RPMI7951 (cell line): ENCODE results near the gene SAMD9L. TPM values are rescaled to one million over a fixed set of nuclear protein-coding genes. Genes with fewer than 3 reads are reported as not detected.
A peak's percentile ranks its signal among the peaks of the same experiment; 100 is the strongest.

Experiments used
- DNase-seq: peaks from one replicate; pipeline ENCODE4 v3.0.0-alpha.2; 2012; ENCODE audit warnings: low read depth
- total RNA-seq: library from RNA; depleted of rRNA; stranded (reverse); fragments of >200 nt; shearing (Covaris generic); gene quantifications from 2 replicates; pipeline ENCODE4 v1.2.3, GENCODE V29; 2014; rRNA removed

Gene SAMD9L
- total RNA-seq, result 25.9 and 33.9 TPM in 2 replicates

- DNase-seq, result peak; percentile 43
Observed at GRCh38 chr7:93148144-93148543, at the start of gene SAMD9L. SAMD9L (minus strand) TSS chr7:93148385; CDS start chr7:93135971, 12,414 bp downstream.

GRCh38 chr7:93196336-93196735 is 48.2 kb upstream of the SAMD9L start:
- no peak for DNase-seq

DNA sequence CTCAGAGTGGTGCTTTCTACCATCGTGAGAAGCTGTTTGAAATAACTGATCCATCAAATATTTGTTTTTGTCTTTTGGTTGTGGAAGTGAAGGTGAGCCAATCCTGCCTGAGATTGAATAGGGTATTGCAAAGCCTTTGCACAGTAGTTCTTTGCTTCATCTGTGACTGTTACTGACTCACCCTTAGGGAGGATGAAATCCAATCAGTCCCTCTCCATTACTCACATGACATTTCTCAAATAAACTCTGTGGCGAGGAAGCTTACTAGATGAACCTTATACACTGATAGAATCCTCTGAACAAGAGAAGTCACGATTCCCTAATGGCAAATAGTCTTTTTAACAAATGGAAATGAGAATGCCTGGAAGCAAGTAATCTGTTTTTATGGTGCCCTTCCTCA is 46.2 kb upstream of the SAMD9L start:
- DNase-seq, result peak; percentile 46

- DNase-seq, result no peak
Observed at GRCh38 chr7:93188870-93189634, 40.9 kb upstream of the SAMD9L start.

- no peak for DNase-seq
Observed at GRCh38 chr7:93185303-93186027, 37.3 kb upstream of the SAMD9L start.

DNA sequence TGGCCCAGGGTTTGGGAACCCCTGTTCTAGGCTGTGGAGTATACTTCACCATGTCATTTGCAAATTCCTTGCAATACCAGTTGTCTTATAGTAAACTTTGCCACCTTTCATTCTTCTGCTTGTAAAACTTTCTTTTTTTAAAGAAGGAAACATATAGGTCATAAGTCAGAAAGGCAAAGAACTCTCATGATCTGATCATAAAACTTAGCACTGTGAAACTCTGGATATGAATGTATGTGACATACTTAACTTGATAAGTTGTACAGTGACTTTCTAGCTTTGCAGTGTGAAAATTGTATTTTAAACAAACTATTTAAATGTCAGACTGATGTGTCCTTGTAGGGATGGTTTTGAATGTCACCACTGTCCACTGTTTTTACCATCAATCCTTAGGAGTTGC is 31.0 kb upstream of the SAMD9L start:
- no peak for DNase-seq

GRCh38 chr7:93178213-93178612 is 30.0 kb upstream of the SAMD9L start:
- DNase-seq, result peak; percentile 31

GRCh38 chr7:93176992-93177580 is 28.9 kb upstream of the SAMD9L start:
- DNase-seq, result peak; percentile 11

DNA sequence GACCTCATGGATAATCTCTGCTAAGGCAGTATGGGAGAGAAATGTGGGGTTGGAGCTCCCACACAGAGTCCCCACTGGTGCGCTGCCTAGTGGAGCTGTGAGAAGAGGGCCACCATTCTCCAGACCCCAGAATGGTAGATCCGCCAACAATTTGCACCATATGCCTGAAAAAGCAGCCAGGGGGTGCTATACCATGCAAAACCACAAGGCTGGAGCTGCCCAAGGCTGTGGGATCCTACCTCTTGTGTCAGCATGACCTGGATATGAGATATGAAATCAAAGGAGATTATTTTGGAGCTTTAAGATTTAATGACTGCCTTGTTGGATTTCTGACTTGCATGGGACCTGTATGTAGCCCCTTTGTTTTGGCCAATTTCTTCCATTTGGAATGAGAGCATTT is 27.0 kb upstream of the SAMD9L start:
- no peak for DNase-seq

- no peak for DNase-seq
Observed at GRCh38 chr7:93172683-93173082, 24.5 kb upstream of the SAMD9L start.

DNA sequence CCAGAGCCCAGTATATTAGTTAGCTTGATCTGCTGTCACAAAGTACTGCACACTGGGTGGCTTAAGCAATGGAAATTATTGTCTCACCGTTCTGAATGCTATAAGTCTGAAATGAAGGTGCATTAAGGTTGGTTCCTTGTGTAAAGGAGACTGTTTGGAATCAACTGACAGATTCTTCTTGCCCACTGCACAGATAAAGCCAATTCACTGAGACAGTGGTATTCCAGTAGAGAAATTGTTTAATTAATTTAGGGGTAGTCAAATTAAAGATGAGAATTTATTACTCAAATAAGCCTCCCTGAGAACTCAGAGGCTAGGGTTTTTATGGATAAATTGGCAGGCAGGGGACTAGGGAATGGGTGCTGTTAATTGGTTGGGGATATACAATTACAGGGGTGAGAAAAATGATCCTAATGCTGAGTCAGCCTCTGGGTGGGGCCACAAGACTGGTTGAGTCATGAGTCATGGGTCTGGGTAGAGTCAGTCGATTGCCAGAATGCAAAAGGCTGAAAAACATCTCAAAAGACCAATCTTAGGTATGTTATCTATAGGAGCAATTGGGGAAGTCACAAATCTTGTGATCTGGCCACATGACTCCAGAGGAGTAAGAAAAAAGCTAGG is 23.5 kb upstream of the SAMD9L start:
- DNase-seq, result peak; percentile 13

- DNase-seq, result peak; percentile 27
Observed at GRCh38 chr7:93165447-93165846, 17.3 kb upstream of the SAMD9L start.

- no peak for DNase-seq
Observed at GRCh38 chr7:93164766-93165165, 16.6 kb upstream of the SAMD9L start.

DNA sequence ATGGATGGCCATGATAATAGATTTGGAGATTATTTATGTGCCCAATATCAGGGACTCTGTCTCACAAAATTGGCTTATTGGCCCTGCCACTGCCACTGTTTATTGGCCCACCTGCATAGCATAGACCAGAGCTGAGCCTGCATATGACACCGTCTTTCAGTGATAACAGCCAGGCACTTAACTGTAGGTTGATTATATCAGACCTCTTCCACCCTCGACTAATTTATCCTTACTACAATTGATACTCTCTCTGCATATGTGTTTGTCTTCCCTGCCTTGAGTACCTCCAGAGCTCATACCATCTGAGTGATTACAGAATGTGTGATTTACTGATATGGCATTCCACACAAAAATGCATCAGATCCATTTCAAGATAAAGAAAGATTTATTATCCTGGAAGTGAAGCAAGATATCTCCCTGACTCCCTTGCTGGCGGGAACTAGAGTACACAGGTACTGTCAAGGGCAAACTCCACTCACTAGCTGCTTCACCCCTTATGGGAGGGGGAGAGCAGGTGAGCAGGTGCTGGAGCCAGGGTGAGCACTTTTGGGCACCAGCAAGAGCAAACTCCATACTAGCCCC is 13.1 kb upstream of the SAMD9L start:
- DNase-seq, result peak; percentile 11

GRCh38 chr7:93160410-93160809 is 12.2 kb upstream of the SAMD9L start:
- peak; percentile 66 for DNase-seq

GRCh38 chr7:93159490-93159889 is 11.3 kb upstream of the SAMD9L start:
- DNase-seq, result peak; percentile 19

GRCh38 chr7:93156884-93157283 is 8.7 kb upstream of the SAMD9L start:
- DNase-seq, result peak; percentile 87

- DNase-seq, result peak; percentile 62
Observed at GRCh38 chr7:93150200-93150835, 2.1 kb upstream of the SAMD9L start.

GRCh38 chr7:93148727-93149126 is 542 bp upstream of the SAMD9L start:
- no peak for DNase-seq

DNA sequence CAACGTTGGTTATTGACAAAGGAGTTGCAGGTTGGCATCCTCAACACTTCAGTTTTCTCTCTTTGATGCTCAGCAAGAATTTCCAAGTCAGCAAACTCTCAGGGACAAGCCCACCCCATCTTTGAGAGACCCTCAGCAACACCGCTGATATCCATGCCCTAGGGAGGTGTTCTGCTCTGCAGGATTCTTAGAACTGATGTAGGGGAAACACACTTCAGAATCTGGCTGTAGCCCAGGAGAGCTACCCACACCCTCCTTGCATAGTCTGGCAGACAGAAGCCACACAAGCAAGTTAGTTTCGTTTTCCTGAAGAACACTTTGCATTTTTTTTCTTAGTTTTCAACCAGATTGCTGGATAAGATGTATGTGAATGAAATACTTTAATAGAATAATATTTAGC is 822 bp downstream of the SAMD9L start:
- peak; percentile 75 for DNase-seq

DNA sequence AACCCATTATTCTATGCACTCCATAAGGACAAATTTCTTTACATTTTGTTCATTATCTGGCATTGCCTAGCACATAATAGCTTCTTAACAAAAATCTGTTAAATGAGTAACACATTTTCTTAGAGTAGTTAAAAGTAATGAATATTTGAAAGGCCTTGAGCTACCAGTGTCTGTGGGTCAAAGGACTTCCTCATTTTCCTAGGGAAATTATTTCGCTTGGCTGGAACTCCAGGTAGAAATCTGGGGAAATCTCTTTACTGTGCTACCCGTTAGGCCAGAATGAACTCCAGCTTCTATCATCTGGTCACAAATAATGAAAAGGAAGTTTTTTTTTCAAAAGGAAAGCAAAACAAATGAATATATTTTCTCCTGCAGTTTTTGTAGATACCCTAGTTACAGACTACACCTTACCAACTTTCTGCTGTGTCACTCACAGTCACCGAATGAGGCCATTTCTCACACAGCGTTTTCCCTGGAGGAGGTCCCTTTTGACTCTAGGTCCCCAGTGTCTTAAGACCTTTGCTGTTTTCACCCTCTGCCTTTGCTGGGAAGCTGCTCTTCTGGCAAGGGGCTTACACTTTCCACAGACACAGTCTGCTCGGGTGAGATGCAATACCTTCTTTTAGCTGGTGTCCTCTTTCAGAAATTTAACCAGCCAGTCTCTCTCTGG is 1.6 kb downstream of the SAMD9L start:
- peak; percentile 17 for DNase-seq
